Muscle of leg (tissue), 11 donors: ENCODE measurements around the gene PBRM1. TPM values are rescaled to one million over a fixed set of nuclear protein-coding genes. Genes with fewer than 3 reads are reported as not detected.
A peak's percentile ranks its signal among the peaks of the same experiment; 100 is the strongest.

Experiments used
- DNase-seq: peaks from one replicate; pipeline ENCODE4 v3.0.0; 2013
- H3K27ac ChIP-seq: one replicate; pipeline ENCODE4 v1.5.1; 2013; ENCODE audit warnings: mild to moderate bottlenecking, low read length, control low read depth
- H3K27me3 ChIP-seq: one replicate; pipeline ENCODE4 v1.6.1; 2013; ENCODE audit warnings: low read length; ENCODE audit not compliant: control insufficient read depth, insufficient read depth
- H3K36me3 ChIP-seq: one replicate; pipeline ENCODE4 v1.6.1; 2013; ENCODE audit warnings: low read length; ENCODE audit not compliant: control insufficient read depth, insufficient read depth
- H3K4me1 ChIP-seq: one replicate; pipeline ENCODE4 v1.6.1; 2013; ENCODE audit warnings: low read length; ENCODE audit not compliant: control insufficient read depth, insufficient read depth
- H3K4me3 ChIP-seq: one replicate; pipeline ENCODE4 v1.5.1; 2013; ENCODE audit warnings: low read length, control low read depth
- H3K9me3 ChIP-seq: replicated peaks from 2 replicates; pipeline ENCODE4 v1.6.1; 2013; ENCODE audit warnings: low read depth, low read length; ENCODE audit not compliant: control insufficient read depth
- WGBS: methylation state at CpG from one replicate; pipeline ENCODE4 v1.1.5; 2013; ENCODE audit warnings: missing lambda C conversion rate; ENCODE audit not compliant: insufficient coverage; 5-methylcytosine and 5-hydroxymethylcytosine counted together
- polyA plus RNA-seq, 8 donors: library from polyadenylated mRNA; unstranded; fragments of 120-200 nt; gene quantifications; one replicate each; pipeline versions ENCODE4 v1.2.1 to v1.2.3, GENCODE V29; 2013; ENCODE audit warnings: inconsistent platforms in 1 of 8, low replicate concordance in 1 of 8; ENCODE audit not compliant: insufficient read length in 8 of 8, insufficient read depth in 1 of 8
- total RNA-seq: library from RNA; stranded (reverse); fragments of 120-200 nt; gene quantifications from one replicate; pipeline ENCODE4 v1.2.4, GENCODE V29; 2013

The PBRM1 gene
- total and polyA plus RNA-seq, 9 donors: 26.1 to 53.1 (median 47.3) TPM

DNA sequence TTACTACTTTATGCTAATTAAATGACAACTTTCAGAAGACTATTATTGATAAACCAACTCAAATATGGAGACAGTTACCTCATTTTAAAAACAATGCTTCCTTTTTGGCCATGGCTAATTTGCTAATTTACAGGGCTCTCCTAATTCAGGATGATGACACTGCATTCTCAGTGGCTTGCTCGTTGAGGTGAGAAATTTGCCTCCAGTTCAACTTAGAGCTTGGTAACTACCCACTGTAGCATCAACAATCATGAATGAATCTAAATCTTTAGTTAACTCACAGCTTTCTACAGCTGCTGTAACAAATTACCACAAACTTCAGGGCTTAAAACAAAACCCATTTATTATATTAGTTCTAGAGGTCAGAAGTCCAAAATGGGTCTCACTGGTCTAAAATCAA, 14.0 kb downstream of the PBRM1 start:
- Histone ChIP-seq H3K36me3 (peaks cover 49% of the 10 kb centered on the region), H3K4me1 (no peaks in the 10 kb centered on the region), H3K27me3 (no peaks in the 10 kb centered on the region), H3K9me3 (no peaks in the 10 kb centered on the region), H3K27ac (no peak overlapping the region), H3K4me3 (no peak overlapping the region)
- DNase-seq: no peak
- WGBS: 71% methylated on average over 1 of the region's 1 CpG

DNA sequence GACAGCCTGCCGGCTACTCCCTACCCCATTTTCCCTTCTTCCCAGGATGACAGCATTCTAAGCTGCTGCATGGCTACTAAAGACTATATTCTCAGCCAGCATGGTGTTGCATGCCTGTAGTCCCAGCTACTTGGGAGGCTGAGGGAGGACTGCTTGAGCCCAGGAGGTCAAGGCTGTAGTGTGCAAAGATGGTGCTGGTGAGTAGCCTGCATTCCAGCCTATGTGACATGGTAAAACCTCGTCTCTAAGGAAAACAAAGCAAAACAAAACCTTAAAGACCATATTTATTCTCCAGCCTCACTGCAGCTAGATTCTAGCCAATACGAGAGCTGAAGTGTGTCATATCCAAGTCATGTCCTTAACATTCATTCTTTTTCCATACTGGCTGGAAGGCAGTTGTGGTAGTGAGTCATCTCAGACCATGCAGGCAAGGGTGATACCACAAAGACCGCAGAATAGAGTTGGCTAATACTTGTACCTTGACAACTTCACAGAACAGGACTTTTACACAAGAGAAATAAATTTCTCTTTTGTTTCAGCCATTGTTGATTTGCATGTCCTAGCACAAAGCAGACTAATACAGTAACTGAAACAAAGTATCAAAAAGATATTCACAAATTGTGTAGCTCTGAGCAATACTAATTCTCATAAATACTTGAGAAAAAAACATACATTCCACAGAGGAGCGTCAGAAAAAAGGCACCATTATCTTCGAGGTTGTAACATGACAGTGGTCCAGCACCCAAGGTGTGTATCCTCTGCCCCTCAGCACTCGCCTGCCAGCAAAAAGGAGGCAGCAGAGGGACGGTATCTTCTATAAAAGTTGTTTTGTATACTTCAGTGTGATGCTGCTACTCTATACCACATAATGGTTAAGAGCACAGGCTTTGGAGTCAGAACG, 14.8 kb downstream of the PBRM1 start:
- H3K27ac ChIP-seq: no peak overlapping the region
- 94% methylated on average over 2 of the region's 9 CpGs for WGBS
- H3K4me1 ChIP-seq: no peaks in the 10 kb centered on the region
- no peaks in the 10 kb centered on the region for H3K9me3 ChIP-seq
- peaks cover 49% of the 10 kb centered on the region for H3K36me3 ChIP-seq
- DNase-seq: peak; percentile 32
- no peaks in the 10 kb centered on the region for H3K27me3 ChIP-seq
- H3K4me3 ChIP-seq: no peak overlapping the region

DNA sequence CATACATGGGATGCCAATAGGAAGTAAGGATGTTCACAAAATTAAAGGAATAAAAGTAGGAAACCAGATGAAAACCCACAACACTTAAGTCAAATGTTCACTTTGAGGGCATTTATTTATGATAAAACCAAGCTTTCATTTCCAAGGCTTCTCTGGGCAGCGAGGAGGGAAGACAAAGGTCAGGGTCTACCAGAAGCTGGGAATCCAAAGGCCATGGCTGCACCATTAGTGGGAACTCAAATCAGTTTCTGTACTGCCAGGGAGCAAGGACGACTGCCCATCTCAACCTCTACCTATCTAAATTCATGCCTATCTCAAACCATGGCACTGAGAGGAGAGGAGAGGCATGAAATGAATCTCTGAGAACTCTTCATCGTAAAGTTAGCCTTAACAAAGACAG, 22.6 kb downstream of the PBRM1 start:
- H3K4me1 ChIP-seq: no peaks in the 10 kb centered on the region
- H3K27ac ChIP-seq: no peak overlapping the region
- H3K27me3 ChIP-seq: no peaks in the 10 kb centered on the region
- H3K9me3 ChIP-seq: no peaks in the 10 kb centered on the region
- DNase-seq: no peak
- no peak overlapping the region for H3K4me3 ChIP-seq
- no CpG with 5 or more reads among the region's 3 CpGs for WGBS
- peaks cover 55% of the 10 kb centered on the region for H3K36me3 ChIP-seq

DNA sequence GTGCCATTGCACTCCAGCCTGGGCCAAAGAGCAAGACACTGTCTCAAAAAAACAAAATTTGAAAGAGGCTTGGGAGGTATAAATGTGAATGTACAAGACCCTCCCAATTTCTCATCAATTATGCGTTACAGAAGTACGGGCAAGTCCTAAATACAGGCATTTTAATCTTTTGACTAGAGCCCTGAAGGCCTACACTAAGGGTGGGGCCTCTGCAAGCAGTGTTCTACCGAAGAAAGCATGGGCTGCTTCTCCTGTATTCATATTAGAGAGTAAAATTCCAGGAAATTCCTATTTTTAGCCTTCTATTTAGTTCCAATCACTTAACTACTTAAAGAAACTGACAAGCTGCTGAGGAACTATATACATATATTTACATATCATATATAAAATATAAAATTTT, 25.7 kb downstream of the PBRM1 start:
- Histone ChIP-seq H3K4me3 (no peak overlapping the region), H3K36me3 (peaks cover 57% of the 10 kb centered on the region), H3K4me1 (no peaks in the 10 kb centered on the region), H3K9me3 (no peaks in the 10 kb centered on the region), H3K27ac (no peak overlapping the region), H3K27me3 (no peaks in the 10 kb centered on the region)
- no peak for DNase-seq
- no CpG with 5 or more reads among the region's 3 CpGs for WGBS

DNA sequence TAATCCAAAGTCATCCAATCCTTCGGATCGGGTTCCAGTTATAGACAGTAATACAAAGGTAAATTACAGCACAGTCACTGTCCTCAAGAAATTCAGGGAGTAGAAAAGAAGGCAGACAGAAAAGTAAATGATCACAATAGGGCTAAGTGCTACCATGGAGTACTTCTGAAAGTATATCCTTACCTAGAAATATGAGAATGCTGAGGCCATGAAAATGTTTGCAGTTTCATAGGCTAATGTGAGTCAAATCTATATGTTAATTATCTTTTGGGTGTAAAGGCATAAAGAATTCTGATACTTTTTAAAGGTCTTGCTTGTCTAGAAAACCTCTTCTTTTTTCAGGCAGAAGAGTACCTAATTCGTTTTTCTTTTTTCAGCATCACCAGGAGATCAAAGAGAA, 29.8 kb downstream of the PBRM1 start:
- Histone ChIP-seq H3K4me1 (no peaks in the 10 kb centered on the region), H3K36me3 (peaks cover 62% of the 10 kb centered on the region), H3K9me3 (no peaks in the 10 kb centered on the region), H3K27me3 (no peaks in the 10 kb centered on the region), H3K27ac (no peak overlapping the region), H3K4me3 (no peak overlapping the region)
- no peak for DNase-seq
- WGBS: no CpG with 5 or more reads among the region's 3 CpGs

DNA sequence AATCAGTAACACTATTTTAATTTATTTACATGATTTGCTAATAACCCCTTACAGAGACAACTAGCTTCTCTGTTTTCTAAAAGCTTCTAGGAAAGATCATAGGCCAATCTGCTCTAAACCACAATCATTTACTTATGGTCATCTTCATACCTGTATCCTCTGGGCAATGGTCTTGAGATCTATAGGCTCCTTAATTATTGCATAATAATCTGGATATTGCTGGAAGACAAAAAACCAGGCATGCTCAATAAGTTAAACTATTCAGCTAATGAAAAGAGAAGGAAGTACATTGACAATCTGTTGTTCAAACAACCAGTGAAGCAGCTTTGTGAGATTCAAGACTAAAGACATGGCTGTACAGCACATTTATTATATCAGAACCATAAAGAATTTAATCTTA, 34.1 kb downstream of the PBRM1 start:
- DNase-seq: no peak
- H3K4me3 ChIP-seq: no peak overlapping the region
- no peaks in the 10 kb centered on the region for H3K27me3 ChIP-seq
- H3K36me3 ChIP-seq: peaks cover 58% of the 10 kb centered on the region
- no peak overlapping the region for H3K27ac ChIP-seq
- H3K4me1 ChIP-seq: no peaks in the 10 kb centered on the region
- H3K9me3 ChIP-seq: no peaks in the 10 kb centered on the region

DNA sequence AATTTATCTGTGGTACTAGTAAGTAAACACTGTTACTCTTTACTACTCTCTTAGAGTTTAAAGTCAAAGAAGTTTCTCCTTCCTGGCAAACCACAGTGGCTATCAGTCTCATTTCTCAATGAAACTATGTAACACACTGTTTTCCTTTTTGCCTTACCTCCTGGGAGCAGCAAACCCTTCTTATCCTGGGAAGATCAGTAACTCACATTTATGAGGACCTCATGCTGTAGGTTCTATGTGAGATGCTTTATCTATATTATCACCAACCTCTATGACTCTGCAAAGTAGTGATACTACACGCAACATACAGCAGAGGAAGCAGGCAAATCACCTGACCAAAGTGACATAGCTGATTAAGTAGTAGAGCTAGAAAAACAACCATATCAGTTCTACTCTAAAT, 35.3 kb downstream of the PBRM1 start:
- no peak for DNase-seq
- H3K4me3 ChIP-seq: no peak overlapping the region
- no peaks in the 10 kb centered on the region for H3K4me1 ChIP-seq
- H3K27me3 ChIP-seq: no peaks in the 10 kb centered on the region
- no CpG with 5 or more reads among the region's 1 CpG for WGBS
- no peak overlapping the region for H3K27ac ChIP-seq
- no peaks in the 10 kb centered on the region for H3K9me3 ChIP-seq
- peaks cover 53% of the 10 kb centered on the region for H3K36me3 ChIP-seq

DNA sequence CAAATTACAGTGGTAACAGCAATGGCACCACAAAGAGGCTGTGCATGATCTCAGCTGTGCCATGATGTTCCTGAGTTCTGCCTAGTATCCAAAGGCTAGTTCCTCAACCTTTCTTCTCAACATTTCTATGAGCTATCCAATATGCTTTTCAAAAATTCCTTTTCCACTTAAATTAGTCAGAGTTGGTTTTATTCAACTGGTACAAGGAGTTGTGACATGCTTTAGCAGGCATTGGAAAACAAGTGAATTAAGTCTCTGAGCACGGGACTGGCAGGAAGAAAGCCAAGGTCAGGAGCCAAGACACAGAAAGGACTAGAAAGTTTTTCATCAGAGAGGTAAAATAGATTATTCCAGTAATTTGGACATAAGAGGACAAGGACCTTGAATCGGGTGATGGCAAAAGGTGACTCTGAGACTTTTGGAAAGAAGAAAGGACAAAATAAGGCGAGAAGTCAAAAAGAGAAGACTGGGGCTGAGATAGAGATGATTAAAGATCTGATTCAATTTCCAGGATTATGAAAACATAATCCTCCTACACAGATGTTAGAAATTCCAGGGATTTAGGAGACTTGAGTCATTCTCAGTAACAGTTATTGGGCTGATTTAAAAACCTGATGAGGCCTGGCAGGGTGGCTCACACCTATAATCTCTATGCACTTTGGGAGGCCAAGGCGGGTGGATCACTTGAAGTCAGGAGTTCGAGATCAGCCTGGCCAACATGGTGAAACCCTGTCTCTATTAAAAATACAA, 36.1 kb downstream of the PBRM1 start:
- DNase-seq: no peak
- Histone ChIP-seq H3K27ac (no peak overlapping the region), H3K9me3 (no peaks in the 10 kb centered on the region), H3K27me3 (no peaks in the 10 kb centered on the region), H3K4me1 (no peaks in the 10 kb centered on the region), H3K4me3 (no peak overlapping the region), H3K36me3 (peaks cover 54% of the 10 kb centered on the region)
- 83% methylated on average over 2 of the region's 5 CpGs for WGBS

DNA sequence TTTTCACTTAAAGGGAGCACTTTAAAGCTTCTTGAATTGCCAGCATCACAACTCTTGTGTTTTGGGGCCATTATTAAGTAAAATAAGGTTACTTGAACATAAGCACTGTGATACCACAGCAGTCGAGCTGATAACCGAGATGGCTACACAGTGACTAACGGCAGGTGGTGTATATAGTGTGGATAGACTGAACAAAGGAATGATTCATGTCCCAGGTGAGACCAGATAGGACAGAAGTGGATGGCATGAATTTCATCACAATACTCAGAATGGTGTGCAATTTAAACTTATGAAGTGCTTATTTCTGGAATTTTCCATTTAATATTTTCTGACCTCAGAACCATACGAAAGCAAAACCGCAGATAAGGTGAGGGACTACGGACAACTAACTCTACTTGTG, 40.2 kb downstream of the PBRM1 start:
- no CpG with 5 or more reads among the region's 6 CpGs for WGBS
- Histone ChIP-seq H3K36me3 (peaks cover 45% of the 10 kb centered on the region), H3K9me3 (no peaks in the 10 kb centered on the region), H3K4me3 (no peak overlapping the region), H3K4me1 (no peaks in the 10 kb centered on the region), H3K27ac (no peak overlapping the region), H3K27me3 (no peaks in the 10 kb centered on the region)
- no peak for DNase-seq

DNA sequence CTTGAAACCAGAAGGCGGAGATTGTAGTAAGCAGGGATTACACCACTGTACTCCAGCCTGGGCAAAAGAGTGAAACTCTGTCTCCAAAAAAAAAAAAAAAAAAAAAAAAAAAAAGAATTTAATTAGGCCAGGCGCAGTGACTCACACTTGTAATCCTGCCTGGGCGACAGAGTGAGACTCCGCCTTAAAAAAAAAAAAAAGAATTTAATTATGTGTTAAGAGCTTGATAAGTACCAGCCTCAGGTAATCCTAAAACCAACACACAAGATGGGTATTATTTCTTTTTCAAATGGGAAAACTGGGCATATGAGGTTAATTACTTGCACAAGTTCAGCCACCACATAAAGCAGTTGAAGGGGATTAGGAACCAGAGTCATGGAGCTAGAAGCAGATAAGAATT, 49.0 kb downstream of the PBRM1 start:
- WGBS: no CpG with 5 or more reads among the region's 4 CpGs
- Histone ChIP-seq H3K36me3 (peaks cover 57% of the 10 kb centered on the region), H3K4me3 (no peak overlapping the region), H3K27me3 (no peaks in the 10 kb centered on the region), H3K9me3 (no peaks in the 10 kb centered on the region), H3K27ac (no peak overlapping the region), H3K4me1 (no peaks in the 10 kb centered on the region)
- DNase-seq: no peak
